ENCODE results near the gene CELF4.

DNA sequence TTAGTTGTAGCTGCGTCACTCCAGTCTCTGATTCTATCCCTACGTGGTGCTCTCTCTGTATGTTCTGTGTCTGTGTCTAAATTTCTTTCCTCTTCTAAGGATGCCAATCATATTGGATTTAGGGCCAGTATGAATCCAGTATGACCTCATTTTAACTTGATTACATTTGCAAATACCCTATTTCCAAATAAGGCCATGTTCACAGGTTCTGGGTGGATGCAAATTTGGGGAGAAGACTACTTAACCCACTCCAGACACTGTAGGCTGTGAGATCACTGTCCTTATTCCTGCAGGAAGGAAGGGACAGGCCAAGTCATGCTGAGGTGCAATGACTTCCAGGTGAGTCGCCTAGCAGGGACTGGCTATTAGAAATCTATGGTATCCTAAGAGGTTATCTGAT is 272.2 kb downstream of the CELF4 start:
- TF ChIP-seq ZFX (IDR thresholded peaks at IDR 0.05) = no peak
- TF ChIP-seq CTCF (conservative IDR thresholded peaks at IDR 0.05) = no peak

All from C4-2B (cell line).